ENCODE data around the gene KMT5C. TPM values are rescaled to one million over a fixed set of nuclear protein-coding genes. Genes with fewer than 3 reads are reported as not detected.

The KMT5C gene
- total RNA-seq, 2 donors from 2014 or later = 9.7 to 22.1 TPM

DNA sequence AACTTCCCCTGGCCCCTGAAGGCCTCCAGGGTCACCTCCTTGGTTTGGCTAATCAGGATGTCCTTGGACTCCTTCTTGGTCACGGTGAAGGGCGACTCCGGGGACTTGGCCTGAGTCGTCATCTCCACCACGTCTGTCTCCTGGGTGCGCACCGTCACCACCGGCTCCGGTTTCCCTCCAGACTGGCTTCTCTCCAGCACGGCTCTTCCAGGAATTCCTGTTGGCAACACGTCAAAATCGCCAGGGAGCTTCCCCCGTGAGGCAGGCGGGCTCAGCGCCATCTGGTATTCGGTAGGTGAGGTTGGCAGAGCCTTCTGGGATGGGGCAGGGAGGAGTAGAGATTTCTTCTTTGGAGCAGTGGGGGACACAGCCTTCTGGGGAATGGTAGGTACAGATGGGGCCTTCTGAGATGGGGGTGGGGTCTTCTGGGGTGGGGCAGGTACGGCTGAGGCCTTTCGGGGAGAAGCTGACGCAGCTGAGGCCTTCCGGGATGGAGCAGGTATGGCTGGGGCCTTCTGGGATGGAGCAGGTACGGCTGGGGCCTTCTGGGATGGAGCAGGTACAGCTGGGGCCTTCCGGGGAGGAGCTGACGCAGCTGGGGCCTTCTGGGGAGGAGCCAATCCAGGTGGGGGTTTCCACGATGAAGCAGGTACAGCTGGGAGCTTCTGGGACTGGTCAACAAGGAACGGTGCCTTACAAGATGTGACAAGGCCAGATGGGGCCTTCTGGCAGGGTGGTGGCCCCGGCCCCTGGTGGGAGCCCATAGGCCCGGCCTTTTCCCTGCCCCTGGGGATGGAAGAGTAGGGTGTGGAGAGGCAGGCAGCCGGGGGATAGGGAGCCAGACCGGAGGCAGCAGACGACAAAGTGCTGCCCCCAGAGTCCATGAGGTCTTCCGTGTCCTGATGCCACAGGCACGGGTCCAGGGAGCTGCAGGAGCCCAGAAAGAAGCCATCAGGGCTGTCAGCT is 19.6 kb downstream of the KMT5C start:
- Mint-ChIP-seq H3K27me3 (peaks cover 6 to 9% of the 10 kb centered on the region in 2 donors), H3K4me3 (no peak overlapping the region), H3K4me1 (ENCODE audit: low read depth in 2 of 2) (no peaks in the 10 kb centered on the region), H3K36me3 (no peaks in the 10 kb centered on the region), H3K27ac (no peak overlapping the region), H3K9me3 (no peaks in the 10 kb centered on the region)
- ATAC-seq = no peak
- no peak for DNase-seq (ENCODE audit: low spot score)

DNA sequence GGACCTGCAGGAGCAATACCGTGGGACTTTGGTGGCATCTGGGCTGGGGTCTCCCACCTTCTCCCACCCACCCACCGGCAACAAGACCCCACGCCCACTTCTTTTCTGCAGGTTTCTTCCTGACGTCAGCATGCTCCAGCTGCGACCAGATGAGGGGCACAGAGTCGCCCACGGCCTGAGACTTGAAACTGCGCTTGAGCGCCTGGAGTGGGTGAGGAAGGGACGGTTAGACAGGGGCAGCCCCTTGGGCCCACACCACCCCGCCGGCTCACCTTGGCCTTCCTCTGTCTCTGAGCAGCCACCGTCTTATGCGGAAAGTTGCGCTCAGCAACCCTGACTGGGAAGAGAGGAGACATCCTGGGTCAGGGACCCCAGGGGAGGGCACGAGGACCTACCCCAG is 21.2 kb downstream of the KMT5C start:
- Mint-ChIP-seq H3K36me3 (no peaks in the 10 kb centered on the region), H3K27ac (no peak overlapping the region), H3K4me1 (ENCODE audit: low read depth in 2 of 2) (no peaks in the 10 kb centered on the region), H3K4me3 (no peak overlapping the region), H3K27me3 (peaks cover 6 to 9% of the 10 kb centered on the region in 2 donors), H3K9me3 (no peaks in the 10 kb centered on the region)
- DNase-seq (ENCODE audit: low spot score) = no peak
- ATAC-seq = no peak

DNA sequence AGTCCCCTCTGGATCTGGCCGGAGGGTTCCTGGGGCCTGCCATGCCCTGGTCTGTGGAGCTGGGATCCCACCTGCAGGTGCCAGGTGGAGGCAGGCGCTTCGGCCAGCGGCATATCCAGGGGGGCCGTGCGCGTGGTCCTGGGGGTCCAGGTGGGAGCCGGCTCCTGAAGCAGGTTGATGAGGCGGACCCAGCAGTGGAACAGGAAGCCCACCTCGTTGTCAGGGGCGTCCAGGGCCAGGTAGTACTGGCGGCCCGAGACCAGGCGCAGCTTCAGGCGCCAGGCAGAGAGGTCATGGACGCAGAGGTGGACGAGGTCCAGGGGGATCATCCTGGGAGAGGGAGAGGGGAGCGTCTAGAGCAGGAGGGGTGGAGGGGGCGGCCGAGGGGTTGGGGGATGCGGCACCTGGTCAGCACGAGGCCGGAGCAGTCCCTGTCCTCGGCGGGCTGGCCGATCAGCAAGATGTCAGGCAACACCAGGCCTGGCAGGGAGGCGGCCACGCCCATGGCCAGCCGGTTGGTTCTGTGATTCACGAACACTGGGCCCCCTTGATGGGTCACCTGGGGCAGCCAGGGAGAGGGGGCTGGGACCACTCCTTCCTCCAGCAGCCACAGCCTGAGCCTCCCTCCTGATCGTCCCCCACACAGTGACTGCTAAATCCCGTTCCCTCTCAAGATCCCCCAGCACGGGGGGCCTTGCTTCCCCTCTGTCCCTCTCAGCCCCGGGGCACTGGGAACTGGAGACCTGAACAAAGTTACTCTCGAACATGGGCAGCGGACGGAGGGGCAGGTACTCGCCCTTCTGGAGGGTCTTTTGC is 22.7 kb downstream of the KMT5C start:
- Mint-ChIP-seq H3K4me3 (no peak overlapping the region), H3K4me1 (ENCODE audit: low read depth in 2 of 2) (no peaks in the 10 kb centered on the region), H3K9me3 (no peaks in the 10 kb centered on the region), H3K27me3 (peaks cover 1 to 4% of the 10 kb centered on the region in 2 donors), H3K36me3 (no peaks in the 10 kb centered on the region), H3K27ac (no peak overlapping the region)
- ATAC-seq (no peak), DNase-seq (ENCODE audit: low spot score) (no peak)

DNA sequence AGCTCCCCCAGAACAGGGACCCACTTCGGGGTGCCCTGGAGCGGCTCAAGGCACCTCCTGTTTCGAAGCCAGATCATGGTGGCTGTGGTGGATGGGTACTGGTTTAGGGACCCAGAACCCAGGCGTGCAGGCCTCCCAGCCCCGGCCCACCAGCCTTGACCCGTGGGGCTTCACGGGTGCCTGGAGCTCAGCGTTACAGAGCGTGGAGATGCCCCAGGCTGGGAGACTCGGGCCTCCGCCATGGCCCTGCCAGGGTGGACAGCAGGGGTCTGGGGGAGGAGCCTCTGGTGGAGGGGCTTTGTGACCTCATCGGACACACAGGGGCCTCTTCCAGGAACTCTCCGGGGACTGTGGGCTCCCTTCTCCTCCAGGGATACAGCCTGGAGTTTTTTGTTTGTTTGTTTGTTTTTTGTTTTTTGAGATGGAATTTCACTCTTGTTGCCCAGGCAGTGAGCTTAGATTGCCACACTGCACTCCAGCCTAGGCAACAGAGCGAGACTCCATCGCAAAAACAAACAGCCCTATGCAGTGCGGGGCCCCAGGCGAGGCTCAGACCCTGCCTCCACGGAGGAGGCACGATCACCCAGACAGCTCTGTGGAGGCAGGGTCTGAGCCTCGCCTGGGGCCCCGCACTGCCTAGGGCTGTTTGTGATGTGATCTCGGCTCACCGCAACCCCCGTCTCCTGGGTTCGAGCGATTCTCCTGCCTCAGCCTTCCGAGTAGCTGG is 23.5 kb downstream of the KMT5C start, which contains the start of gene GARIN5B:
GARIN5B (minus strand) TSS at position 271 of the 727 bp plus-strand sequence; CDS start at position 77, 194 bp downstream.
- DNase-seq (ENCODE audit: low spot score) (no peak), ATAC-seq (no peak)
- H3K9me3 Mint-ChIP-seq = no peaks in the 10 kb centered on the region
- no peaks in the 10 kb centered on the region for H3K4me1 Mint-ChIP-seq (ENCODE audit: low read depth in 2 of 2)
- no peak within 1 kb of the TSS for H3K27ac Mint-ChIP-seq
- H3K36me3 Mint-ChIP-seq = no peaks in the 10 kb centered on the region
- H3K27me3 Mint-ChIP-seq = peaks cover 0 to 3% of the 10 kb centered on the region in 2 donors
- H3K4me3 Mint-ChIP-seq = no peak within 1 kb of the TSS

DNA sequence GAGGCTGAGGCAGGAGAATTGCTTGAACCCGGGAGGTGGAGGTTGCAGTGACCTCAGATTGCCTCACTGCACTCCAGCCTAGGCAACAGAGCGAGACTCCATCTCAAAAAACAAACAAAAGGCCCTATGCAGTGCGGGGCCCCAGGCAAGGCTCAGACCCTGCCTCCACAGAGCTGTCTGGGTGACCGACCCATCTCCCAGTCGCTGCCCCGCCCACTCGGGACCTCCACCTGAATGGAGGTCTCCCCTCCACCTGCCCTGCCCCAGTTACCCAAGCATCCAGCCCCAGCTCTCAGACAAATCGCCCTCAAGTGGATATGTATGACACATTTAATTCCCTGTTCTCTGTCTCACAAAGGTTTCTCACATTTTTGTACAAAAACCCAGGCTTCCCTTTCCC is 25.6 kb downstream of the KMT5C start:
- ATAC-seq (no peak), DNase-seq (ENCODE audit: low spot score) (no peak)
- H3K36me3 Mint-ChIP-seq = no peaks in the 10 kb centered on the region
- peaks cover 6 to 7% of the 10 kb centered on the region in 2 donors for H3K27me3 Mint-ChIP-seq
- peaks cover 0 to 4% of the 10 kb centered on the region in 2 donors for H3K4me1 Mint-ChIP-seq (ENCODE audit: low read depth in 2 of 2)
- no peak overlapping the region for H3K4me3 Mint-ChIP-seq
- no peaks in the 10 kb centered on the region for H3K9me3 Mint-ChIP-seq
- H3K27ac Mint-ChIP-seq = no peak overlapping the region

DNA sequence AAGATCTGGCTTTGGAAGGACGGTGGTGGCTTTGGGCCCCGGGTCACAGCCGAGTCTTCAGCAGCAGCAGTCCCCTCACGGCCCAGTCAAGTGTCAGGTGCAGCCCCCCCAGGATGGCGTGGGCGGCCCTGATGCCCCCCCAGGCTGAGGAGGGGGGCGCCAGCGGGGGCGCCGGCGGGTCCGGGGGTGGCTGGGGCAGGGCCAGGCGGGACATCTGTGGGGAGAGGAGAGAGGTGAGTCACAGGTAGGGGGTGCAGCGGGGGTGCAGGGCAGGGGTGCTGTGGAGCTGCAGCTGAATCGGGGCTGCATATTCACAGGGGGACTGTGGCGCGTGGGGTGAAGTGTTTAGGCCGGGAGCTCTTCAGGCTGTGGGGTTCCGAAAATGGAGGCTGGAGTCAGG is 26.3 kb downstream of the KMT5C start:
- no peak overlapping the region for H3K27ac Mint-ChIP-seq
- no peak for DNase-seq (ENCODE audit: low spot score)
- ATAC-seq = no peak
- no peak overlapping the region for H3K4me3 Mint-ChIP-seq
- no peaks in the 10 kb centered on the region for H3K36me3 Mint-ChIP-seq
- peaks cover 0 to 4% of the 10 kb centered on the region in 2 donors for H3K4me1 Mint-ChIP-seq (ENCODE audit: low read depth in 2 of 2)
- no peaks in the 10 kb centered on the region for H3K9me3 Mint-ChIP-seq
- peaks cover 13 to 14% of the 10 kb centered on the region in 2 donors for H3K27me3 Mint-ChIP-seq

DNA sequence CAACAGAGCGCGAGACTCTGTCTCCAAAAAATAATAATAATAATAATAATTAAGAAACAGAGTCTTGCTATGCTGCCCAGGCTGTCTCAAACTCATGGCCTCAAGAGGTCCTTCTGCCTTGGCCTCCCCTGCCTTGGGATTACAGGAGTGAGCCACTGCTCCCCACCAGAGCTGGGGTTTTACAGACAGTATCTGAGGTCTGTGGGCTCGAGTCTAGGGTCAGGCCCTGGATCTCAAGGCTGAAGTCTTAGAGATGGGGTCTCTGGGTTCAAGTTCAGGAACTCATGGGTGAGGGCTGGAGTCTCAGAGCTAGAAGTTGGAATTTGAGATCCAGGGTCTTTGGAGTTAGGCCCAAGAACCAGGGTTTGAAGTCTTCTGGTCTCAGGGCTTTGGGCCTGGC is 27.1 kb downstream of the KMT5C start:
- no peak for DNase-seq (ENCODE audit: low spot score)
- Mint-ChIP-seq H3K36me3 (no peaks in the 10 kb centered on the region), H3K4me3 (no peak overlapping the region), H3K27ac (no peak overlapping the region), H3K27me3 (peaks cover 15 to 20% of the 10 kb centered on the region in 2 donors), H3K4me1 (ENCODE audit: low read depth in 2 of 2) (peaks cover 0 to 4% of the 10 kb centered on the region in 2 donors), H3K9me3 (no peaks in the 10 kb centered on the region)
- no peak for ATAC-seq

DNA sequence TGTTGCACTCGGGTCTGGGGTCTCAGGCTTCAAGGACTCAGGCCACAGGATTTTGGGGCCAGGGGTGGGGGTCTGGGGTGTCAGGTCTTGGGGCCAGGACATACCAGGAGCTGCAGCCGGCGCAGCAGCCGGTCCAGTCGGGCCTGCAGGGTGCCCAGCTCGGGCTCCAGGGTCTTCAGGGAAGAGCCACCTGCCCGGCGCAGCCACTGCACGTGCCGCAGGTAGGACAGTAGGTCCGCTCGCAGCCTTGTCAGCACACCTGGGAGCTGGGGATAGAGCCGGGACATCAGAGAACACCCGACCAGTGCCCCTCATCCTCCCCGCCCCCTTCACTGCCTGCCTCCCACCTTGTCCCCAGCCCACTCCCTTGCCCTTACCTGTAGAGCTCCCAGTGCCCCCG is 28.4 kb downstream of the KMT5C start:
- Mint-ChIP-seq H3K4me1 (ENCODE audit: low read depth in 2 of 2) (peaks cover 0 to 4% of the 10 kb centered on the region in 2 donors), H3K4me3 (no peak overlapping the region), H3K36me3 (no peaks in the 10 kb centered on the region), H3K9me3 (no peaks in the 10 kb centered on the region), H3K27me3 (peaks cover 20 to 27% of the 10 kb centered on the region in 2 donors), H3K27ac (no peak overlapping the region)
- ATAC-seq = no peak
- DNase-seq (ENCODE audit: low spot score) = no peak

DNA sequence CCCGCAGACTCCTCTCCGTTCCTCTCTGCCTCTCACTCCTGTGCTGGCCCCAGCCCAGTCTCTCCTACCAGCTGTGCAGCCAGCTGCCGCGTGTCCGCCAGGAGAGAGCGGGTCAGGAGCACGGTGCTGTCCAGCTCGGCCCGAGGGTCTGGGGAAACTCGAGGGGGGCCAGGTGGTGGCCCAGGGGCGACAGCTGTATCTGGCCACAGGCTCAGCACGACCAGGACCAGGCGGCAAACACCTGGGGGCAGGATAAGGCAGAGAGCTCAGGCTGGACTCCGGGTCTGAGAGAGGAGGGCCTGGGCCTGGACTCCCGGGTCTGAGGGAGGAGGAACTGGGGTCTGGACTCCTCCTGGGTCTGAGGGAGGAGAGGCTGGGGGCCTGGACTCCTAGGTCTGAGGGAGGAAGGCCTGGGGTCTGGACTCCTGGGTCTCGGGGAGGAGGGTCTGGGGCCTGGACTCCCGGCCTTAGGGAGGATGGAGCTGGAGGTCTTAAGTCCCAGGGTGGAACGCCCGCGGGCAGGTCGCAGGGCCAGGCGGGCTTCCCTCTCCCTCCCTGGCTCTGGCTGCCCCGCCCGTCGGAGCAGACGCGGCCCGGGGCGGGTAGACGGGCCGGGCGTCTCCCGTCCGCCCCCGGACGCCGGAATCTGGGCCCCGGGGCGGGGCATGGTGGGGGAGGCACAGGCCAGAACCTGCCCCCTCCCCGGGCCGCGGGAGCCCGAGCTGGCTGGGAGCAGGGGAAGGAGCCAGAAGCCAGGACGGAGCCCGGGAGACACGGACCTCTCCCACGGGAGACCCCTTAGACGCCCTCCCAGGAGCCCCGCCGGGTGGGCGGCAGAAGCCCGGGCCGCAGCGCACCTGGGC is 29.3 kb downstream of the KMT5C start:
- Mint-ChIP-seq H3K27me3 (peaks cover 24 to 32% of the 10 kb centered on the region in 2 donors), H3K27ac (no peak overlapping the region), H3K4me3 (no peak overlapping the region), H3K9me3 (no peaks in the 10 kb centered on the region), H3K4me1 (ENCODE audit: low read depth in 2 of 2) (peaks cover 0 to 8% of the 10 kb centered on the region in 2 donors), H3K36me3 (no peaks in the 10 kb centered on the region)
- ATAC-seq (peak; percentile 43 to 61), DNase-seq (ENCODE audit: low spot score) (no peak)

DNA sequence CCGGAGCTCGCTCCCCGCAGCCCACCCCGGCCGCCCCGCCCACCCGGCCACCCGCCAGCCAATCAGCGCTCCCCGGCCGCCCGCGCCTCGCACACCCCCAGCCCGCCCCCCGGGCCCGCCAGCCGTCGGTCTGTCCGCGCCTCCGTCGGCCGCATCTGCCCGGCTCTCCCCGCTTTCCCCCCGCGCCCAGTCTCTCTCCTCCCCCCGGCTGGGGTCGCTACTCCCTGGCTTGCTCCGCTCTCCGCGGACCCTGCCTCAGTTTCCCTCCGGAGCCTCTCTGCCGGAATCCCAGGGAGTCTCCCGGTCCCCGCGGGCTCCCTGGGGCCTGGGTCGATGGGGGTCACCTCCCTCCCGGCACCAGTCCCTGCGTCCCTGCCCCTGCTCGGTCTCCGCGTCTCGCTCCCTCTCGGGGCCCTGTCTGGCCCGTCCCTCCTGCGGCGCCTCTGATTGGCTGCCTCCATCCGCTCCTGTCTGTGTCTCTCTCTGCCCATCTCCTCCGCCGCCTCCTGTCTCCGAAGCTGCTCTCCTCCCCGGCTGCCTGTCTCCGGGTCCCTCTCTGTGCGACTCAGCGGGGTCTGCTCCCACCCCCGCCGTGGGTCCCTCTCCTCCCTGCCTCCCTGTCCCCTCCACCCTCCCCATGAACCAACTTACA is 30.1 kb downstream of the KMT5C start:
- Mint-ChIP-seq H3K27ac (no peak overlapping the region), H3K4me1 (ENCODE audit: low read depth in 2 of 2) (peaks cover 0 to 8% of the 10 kb centered on the region in 2 donors), H3K4me3 (peak overlapping the region; percentile 83), H3K27me3 (peaks cover 25 to 35% of the 10 kb centered on the region in 2 donors), H3K36me3 (no peaks in the 10 kb centered on the region), H3K9me3 (no peaks in the 10 kb centered on the region)
- peak; percentile 54 to 73 for ATAC-seq
- no peak for DNase-seq (ENCODE audit: low spot score)

DNA sequence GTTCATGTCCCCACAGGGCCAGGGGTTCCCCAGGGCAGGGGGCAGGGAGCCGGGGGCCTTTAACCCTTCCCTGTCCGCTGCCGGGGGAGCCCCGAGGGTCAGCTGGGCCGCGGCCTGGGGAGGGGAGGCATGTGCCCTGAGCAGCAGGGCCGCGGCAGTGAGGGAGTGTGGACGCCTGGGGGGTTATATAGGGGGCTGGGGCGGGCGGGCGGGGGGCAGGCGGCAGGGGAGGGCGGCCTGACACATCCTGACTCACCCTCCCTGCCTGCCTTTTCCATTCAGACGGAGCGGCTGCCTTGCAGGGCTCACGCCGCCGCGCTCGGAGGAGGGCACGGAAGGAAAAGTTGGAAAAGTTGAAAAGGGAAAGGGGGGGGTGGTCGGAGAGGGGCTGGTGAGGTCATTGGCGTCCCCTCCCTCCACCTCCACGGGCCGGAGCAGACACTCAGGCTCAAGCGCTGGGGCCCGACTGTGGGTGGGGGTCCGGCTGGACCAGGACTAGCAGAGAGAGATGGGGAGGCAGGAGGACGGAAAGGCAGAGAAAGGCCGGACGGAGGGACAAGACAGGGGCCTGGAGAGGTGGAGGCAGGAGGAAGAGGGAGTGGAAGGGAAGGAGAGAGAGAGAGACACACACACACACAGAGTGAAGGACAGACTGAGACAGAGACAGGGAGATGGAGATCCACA is 30.8 kb downstream of the KMT5C start, which contains the start of gene IL11:
IL11 (minus strand) TSS at position 159 of the 684 bp plus-strand sequence; CDS start at position 6, 153 bp downstream.
- Mint-ChIP-seq H3K27me3 (peaks cover 25 to 35% of the 10 kb centered on the region in 2 donors), H3K27ac (no peak within 1 kb of the TSS), H3K36me3 (no peaks in the 10 kb centered on the region), H3K4me3 (peak within 1 kb of the TSS; percentile 83), H3K4me1 (ENCODE audit: low read depth in 2 of 2) (peaks cover 0 to 8% of the 10 kb centered on the region in 2 donors), H3K9me3 (no peaks in the 10 kb centered on the region)
- DNase-seq (ENCODE audit: low spot score) (no peak), ATAC-seq (no peak)

Data from natural killer cell treated with Interleukin-12 subunit alpha and Interleukin-12 subunit beta and Interleukin-15 and Interleukin-18, amount 100 ng/mL, for 72 hours (primary cell).